CD4-positive, alpha-beta T cell treated with Interleukin-15 for 4 hours (primary cell): ENCODE results near the gene MAP3K9.
"Not testable (repeated sequence)": the region's sequence is repeated elsewhere in the genome, so short reads cannot be mapped to it uniquely, and the experiment has no call there.

Experiments
- DNase-seq: peaks from one replicate; pipeline ENCODE4 v3.0.0-alpha.2; 2020; ENCODE audit warnings: low spot score

MAP3K9 gene

DNA sequence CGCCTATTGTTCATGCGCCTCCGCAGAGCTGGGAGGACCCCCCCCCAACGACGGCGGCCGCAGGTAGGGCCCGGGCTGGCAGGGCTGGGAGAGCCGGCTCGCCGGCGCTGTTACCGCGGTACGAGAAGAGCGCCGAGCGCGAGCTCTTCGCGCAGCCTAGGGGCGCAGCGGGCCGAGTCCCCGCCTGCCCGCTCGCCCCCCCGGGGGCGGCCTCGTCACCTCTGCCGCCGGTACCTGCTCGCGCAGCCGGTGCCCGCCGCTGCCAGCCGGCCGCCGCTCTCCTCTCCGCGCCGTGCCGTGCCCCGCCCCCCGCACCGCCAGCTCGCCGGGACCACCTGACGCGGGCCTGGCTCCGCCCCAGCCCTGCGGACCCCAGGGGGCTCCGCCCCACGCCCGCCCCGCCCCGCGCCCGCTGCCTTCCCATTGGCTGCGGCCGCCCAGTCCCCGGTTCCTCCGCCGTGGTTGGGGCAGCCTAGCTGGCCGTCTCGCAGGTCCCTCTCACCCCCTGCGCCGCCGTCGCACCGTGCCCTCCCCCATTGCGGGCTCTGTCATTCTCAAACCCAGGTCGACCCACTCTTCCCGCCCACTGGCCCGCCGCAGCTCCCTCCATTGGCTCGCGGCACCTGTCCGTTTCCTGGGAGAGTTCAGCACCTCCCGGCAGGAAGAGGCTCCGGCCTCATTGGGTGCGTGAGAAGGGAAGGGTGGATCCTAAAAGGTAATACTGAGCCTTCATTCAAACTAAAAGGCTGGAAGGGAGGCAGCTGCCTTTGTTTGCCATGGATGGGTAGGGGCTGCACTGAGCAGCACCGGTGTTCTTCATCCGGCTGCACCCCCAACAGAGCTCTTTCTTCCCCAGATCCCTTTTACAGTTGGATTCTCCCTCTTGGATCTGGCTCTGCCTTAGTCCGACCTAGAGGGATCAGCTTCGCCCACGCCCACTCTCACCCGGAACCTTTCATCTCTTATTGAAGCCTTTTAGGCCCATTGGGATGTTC, at the start of gene MAP3K9:
MAP3K9 (minus strand) TSS at position 289 of the 995 bp plus-strand sequence. CDS start 342 bp downstream, outside the sequence.
- DNase-seq = peak; percentile 89

DNA sequence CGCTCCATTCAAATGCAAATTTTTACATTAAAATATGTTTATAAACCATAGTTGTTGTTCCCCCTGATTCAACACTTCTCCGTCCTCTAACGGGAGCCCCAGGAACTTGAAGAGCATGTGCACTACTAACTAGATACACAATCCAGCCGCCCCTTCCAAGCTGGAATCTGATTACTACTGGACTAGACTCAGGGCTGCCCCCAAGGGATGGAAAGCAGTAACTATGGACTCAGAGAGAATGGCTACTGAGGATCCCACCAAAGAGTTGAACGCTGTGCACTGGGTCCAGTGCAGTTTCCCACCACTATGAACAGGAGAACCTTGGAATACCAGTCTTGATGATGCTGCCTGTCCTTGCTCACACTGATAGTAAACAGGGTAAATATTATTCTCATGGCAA, 49.3 kb upstream of the MAP3K9 start:
- DNase-seq = no peak

DNA sequence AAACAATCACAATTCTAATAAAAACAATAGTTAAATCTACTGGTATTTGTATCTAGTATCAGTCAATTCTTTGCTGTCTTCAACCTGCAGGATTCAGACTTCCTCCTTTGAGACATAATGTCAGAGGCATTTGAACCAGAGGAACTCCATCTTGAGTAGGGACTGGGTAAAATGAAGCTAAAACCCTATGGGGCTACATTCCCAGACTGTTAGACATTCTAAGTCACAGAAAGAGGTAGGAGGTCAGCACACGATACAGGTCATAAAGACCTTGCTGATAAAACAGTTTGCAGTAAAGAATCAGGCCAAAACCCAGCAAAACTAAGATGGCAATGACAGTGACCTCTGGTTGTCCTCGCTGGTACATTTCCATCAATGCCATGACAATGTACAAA, 48.2 kb upstream of the MAP3K9 start:
- no peak for DNase-seq

- no peak for DNase-seq
These were observed 47.7 kb upstream of the MAP3K9 start for GRCh38 chr14:70856851-70857495.

DNA sequence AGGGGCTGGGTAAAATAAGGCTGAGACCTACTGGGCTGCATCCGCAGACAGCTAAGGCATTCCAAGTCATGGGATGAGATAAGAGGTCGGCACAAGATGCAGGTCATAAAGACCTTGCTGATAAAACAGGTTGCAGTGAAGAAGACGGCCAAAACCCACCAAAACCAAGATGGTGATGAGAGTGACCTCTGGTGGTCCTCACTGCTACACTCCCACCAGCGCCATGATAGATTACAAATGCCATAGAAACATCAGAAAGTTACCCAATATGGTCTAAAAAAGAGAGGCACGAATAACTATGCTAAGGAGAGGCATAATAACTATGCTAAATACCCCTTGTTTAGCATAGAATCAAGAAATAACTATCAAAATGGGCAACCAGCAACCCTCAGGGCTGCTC, 46.2 kb upstream of the MAP3K9 start:
- no peak for DNase-seq

- DNase-seq = not testable (repeated sequence)
These were observed 44.3 kb upstream of the MAP3K9 start for GRCh38 chr14:70853658-70854057.

DNA sequence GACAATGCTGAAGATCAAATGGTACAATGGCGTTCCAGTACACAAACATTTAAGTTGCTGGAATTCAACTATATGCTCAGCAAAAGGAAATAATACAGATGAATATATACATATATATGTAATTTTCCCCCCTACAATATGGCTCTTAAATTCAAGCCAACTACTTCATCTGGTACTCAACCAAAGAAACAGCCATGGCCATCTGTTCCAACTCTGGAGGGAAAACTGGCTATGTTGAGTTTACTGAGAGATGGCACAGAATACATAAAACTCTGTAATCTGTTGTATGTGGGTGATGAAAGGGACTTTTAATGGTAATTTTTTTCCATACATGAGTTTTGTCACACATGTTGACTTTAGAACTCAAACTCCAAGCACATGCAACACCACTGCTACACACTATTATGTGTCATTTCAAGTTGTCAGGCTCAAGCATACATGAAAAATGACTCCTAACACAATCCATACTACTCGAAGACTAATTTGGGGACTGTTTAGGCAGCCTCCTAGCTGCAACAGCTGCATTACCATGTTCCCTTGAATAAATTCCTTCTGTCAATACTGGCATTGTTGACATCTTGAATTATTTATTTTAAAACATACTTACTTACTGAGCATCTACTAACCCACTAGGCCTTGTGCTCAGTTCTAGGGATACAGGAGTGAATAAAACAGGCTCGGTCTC, 38.2 kb upstream of the MAP3K9 start:
- no peak for DNase-seq

- DNase-seq = no peak
These were observed 36.3 kb upstream of the MAP3K9 start for GRCh38 chr14:70845601-70846000.

- no peak for DNase-seq
These were observed 33.6 kb upstream of the MAP3K9 start for GRCh38 chr14:70842851-70843462.

- no peak for DNase-seq
These were observed 28.8 kb upstream of the MAP3K9 start for GRCh38 chr14:70838076-70838475.

GRCh38 chr14:70836946-70837345, 27.6 kb upstream of the MAP3K9 start:
- DNase-seq = no peak

DNA sequence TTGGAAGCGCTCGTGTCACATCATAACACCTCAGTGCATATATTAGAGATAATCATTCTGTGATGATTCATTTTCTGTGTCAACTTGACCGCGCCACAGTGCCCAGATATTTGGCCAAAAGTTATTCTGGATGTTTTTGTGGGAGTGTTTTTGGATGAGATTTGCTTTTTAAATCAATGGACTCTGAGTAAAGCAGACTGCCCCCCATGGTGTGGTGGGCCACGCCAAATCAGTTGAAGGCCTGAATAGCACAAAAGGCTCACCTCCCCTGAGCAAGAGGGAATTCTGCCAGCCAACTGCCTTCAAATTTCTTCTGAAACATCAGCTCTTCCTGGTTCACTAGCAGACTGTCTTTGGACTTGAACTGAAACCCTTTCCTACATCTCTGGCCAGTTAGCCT, 24.6 kb upstream of the MAP3K9 start:
- no peak for DNase-seq

- DNase-seq = no peak
These were observed 23.4 kb upstream of the MAP3K9 start for GRCh38 chr14:70832561-70833305.

GRCh38 chr14:70830998-70831781, 21.9 kb upstream of the MAP3K9 start:
- no peak for DNase-seq

DNA sequence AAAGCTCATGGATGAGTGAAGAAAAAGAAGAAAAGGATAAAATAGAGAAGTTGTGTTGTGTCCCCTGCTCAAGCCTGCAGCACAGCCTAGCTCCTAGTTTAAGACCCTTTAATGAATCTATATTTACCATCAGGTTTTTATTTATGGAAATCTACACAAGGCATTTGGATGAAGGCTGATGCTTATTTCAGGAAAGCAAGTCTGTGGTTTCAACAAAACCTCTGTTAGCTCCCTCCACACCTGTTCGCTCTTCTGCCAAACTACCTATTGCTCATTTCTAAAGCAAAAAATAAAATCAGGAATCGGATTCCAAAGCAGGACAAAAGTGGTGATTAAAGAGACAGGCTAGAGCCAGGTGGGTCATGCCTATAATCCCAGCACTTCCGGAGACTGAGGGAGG, 18.9 kb upstream of the MAP3K9 start:
- DNase-seq = no peak

- no peak for DNase-seq
These were observed 18.4 kb upstream of the MAP3K9 start for GRCh38 chr14:70827752-70828151.

DNA sequence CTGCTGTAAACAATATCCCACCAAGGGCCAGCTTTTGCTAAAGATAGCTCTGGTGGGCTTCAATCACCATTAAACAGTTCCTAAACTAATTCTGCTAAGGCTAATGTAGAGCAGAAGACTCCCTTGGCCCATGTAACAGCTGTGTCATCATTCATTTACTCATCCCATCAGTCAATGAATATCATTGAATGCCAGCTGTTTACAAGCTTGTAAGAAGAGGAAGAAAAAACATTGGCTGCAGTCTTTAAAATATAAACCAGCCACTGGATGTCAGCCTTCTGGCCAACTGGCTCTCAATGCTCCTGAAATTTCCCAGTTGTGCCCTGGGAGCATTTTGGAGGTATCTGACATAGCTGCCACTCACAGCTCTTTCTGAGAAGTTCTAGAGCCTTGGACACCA, 18.0 kb upstream of the MAP3K9 start:
- DNase-seq = no peak

DNA sequence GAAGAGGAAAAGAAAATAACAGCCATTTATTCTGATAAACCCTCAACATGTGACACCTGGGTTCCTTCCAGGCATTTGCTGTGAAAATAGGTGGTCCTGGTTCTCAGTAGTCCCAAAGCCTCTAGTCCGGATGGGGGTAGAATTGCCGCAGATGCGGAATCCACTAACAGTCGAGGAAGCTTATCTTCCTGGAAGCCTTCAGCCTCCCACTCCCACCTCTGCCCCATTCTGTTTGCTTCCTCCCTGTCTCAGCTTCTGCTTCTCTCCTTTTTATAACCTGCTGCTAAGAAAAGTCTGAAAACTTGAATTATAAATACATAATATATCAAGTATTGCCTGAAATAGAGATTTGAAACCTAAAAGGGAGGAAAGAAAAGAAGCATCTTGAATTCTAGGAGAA, 14.0 kb upstream of the MAP3K9 start:
- no peak for DNase-seq

GRCh38 chr14:70822530-70823185, 13.3 kb upstream of the MAP3K9 start:
- no peak for DNase-seq
